GM19328 (cell line): ENCODE results near the gene RAD51B.
"Not testable (repeated sequence)": the region's sequence is repeated elsewhere in the genome, so short reads cannot be mapped to it uniquely, and the experiment has no call there.

Experiments
- ATAC-seq: cut with Tn5 transposase; IDR thresholded peaks from one replicate; pipeline ENCODE4 v1.9.1; 2021; ENCODE audit warnings: mild to moderate bottlenecking, moderate library complexity; ENCODE audit not compliant: unreplicated experiment

The RAD51B gene

GRCh38 chr14:68284834-68285233, 465.3 kb downstream of the RAD51B start:
- ATAC-seq = no peak

- no peak for ATAC-seq
These were observed 466.0 kb downstream of the RAD51B start for GRCh38 chr14:68285421-68286179.

- no peak for ATAC-seq
These were observed 467.1 kb downstream of the RAD51B start for GRCh38 chr14:68286667-68287066.

GRCh38 chr14:68289452-68289851, 469.9 kb downstream of the RAD51B start:
- ATAC-seq = not testable (repeated sequence)

GRCh38 chr14:68291820-68292219, 472.2 kb downstream of the RAD51B start:
- ATAC-seq = no peak

GRCh38 chr14:68292441-68293215, 473.0 kb downstream of the RAD51B start:
- no peak for ATAC-seq

- ATAC-seq = no peak
These were observed 473.8 kb downstream of the RAD51B start for GRCh38 chr14:68293404-68293803.

- ATAC-seq = no peak
These were observed 475.8 kb downstream of the RAD51B start for GRCh38 chr14:68295316-68295816.

- no peak for ATAC-seq
These were observed 477.5 kb downstream of the RAD51B start for GRCh38 chr14:68297039-68297438.

- no peak for ATAC-seq
These were observed 478.4 kb downstream of the RAD51B start for GRCh38 chr14:68297876-68298468.

GRCh38 chr14:68300608-68301007, 481.0 kb downstream of the RAD51B start:
- no peak for ATAC-seq

- ATAC-seq = no peak
These were observed 481.6 kb downstream of the RAD51B start for GRCh38 chr14:68301219-68301618.

GRCh38 chr14:68302938-68303337, 483.4 kb downstream of the RAD51B start:
- not testable (repeated sequence) for ATAC-seq

GRCh38 chr14:68305738-68306137, 486.2 kb downstream of the RAD51B start:
- ATAC-seq = no peak

GRCh38 chr14:68306265-68306933, 486.8 kb downstream of the RAD51B start:
- peak; percentile 57 for ATAC-seq

- no peak for ATAC-seq
These were observed 487.6 kb downstream of the RAD51B start for GRCh38 chr14:68306934-68307789.

- no peak for ATAC-seq
These were observed 488.2 kb downstream of the RAD51B start for GRCh38 chr14:68307790-68308168.

- no peak for ATAC-seq
These were observed 489.3 kb downstream of the RAD51B start for GRCh38 chr14:68308726-68309520.

- no peak for ATAC-seq
These were observed 490.0 kb downstream of the RAD51B start for GRCh38 chr14:68309616-68310015.
